C4-2B (cell line): ENCODE results near the gene ADAMTSL4.

ENCODE experiments used
- CTCF ChIP-seq: fragments of 450-650 bp; conservative IDR thresholded peaks from 2 replicates; pipeline ENCODE4 v1.5.1; 2017; ENCODE audit warnings: mild to moderate bottlenecking
- ZFX ChIP-seq: fragments of 450-650 bp; IDR thresholded peaks from 2 replicates; pipeline ENCODE4 v1.6.1; 2017

GRCh38 chr1:150566589-150567340 lies 17.6 kb downstream of the ADAMTSL4 start:
- TF ChIP-seq CTCF, result no peak
- TF ChIP-seq ZFX, result no peak
